Effector CD4-positive, alpha-beta T cell (primary cell): Measurements from ENCODE around the gene SEMA5B.

Experiments
- DNase-seq: peaks from one replicate; pipeline ENCODE4 v3.0.0-alpha.2; 2020

The SEMA5B gene

GRCh38 chr3:123025642-123026521, 1.7 kb downstream of the SEMA5B start:
- no peak for DNase-seq

DNA sequence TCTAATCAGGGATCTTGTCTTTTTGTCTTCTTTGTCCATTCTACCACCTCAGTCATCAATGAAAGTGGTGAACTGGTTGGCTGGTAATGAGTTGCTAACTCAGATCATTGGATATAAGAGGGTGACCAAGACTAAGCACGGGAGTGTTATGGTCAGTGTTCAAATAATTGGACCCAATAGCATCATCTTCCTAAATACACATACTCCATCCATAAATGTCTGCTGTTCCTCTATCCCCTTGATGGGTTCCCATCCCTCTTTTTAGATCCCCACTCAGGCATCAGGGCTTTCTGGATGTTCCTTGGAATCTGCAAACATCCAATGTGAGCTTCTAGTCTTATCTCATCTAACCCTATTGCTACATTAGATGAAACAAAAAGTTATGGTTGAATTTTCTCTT, 3.5 kb downstream of the SEMA5B start:
- no peak for DNase-seq

- no peak for DNase-seq
Measured at GRCh38 chr3:123021996-123022510, 5.5 kb downstream of the SEMA5B start.

- no peak for DNase-seq
Measured at GRCh38 chr3:123021388-123021787, 6.2 kb downstream of the SEMA5B start.

GRCh38 chr3:123020709-123021108, 6.9 kb downstream of the SEMA5B start:
- DNase-seq: no peak

DNA sequence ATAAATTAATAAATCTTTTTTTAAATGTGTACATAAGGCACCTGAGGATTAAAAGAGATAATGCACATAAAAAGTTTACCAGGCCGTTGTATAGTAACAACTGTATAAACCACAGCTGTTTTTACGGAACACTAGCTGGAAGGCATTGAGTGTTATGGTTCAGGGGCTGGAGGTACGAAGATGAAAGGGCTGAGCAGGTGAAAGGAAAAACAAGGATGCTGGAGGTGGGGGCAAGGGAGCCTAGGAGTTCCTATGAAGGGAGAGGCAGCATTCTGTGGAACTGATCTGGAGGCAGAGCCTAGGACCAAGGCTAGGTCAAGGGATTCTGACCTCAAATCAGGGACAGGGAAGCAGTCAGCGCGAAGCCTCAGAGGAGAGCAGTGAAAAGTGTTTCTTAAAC, 8.0 kb downstream of the SEMA5B start:
- DNase-seq: no peak

GRCh38 chr3:123019161-123019560, 8.4 kb downstream of the SEMA5B start:
- no peak for DNase-seq

GRCh38 chr3:123018683-123019082, 8.9 kb downstream of the SEMA5B start:
- no peak for DNase-seq

GRCh38 chr3:123015596-123015995, 12.0 kb downstream of the SEMA5B start:
- no peak for DNase-seq

DNA sequence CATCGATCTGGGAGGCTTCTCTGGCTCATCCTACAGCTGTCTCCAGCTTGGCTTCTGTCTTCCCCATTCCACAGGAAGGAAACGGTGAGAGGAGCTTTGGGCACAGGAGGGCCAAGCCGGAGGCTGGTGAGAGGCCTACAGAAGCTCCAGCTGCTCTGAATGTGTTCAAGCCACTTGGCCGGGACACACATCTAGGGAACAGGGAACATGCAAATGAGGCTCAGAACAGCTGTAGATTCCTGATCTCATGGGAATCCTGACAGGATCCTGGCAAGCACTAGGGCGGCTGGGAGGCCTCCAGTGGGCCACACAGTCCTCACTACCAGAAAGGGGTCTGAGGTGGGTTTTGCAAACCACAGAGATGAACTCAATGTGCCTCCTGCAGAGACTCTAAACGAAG, 13.7 kb downstream of the SEMA5B start:
- DNase-seq: no peak

- DNase-seq: no peak
Measured at GRCh38 chr3:123012652-123013051, 14.9 kb downstream of the SEMA5B start.

DNA sequence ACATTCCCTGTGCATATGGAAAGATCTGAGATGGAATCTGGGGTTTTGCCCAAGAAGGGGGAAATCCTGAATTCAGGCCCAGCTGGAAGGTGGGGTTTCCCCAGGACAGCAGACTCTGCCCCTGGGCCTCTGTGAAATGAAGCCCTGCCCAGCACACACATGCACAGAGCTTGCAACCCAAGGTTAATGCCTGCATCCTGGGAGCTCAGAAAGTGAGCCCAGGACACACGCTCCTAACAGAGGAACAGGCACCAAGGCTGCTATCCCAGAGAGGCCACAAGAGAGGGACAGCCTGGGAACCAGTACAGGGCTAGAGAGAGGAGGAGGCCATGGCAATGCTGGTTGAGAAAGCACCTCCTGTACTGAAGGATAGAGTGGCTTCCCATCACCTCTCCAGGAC, 16.1 kb downstream of the SEMA5B start:
- no peak for DNase-seq

GRCh38 chr3:123008840-123009239, 18.7 kb downstream of the SEMA5B start:
- DNase-seq: no peak

GRCh38 chr3:123006609-123007008, 21.0 kb downstream of the SEMA5B start:
- DNase-seq: no peak

DNA sequence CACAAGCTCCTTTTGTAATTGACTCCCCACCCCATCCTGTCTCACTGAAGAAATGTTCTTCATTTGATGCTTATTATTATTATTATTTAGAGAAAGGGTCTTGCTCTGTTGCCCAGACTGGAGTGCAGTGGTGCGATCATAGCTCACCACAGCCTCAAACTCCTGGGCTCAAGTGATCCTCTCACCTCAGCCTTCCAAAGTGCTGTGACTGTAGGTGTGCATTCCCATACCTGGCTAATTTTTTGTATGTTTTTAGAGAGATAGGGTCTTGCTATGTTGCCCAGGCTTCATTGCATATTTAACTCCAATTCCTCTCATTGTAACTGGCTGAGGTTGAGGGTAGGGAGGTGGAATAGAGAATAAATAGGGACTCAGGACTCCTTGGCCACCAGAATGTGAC, 22.3 kb downstream of the SEMA5B start:
- no peak for DNase-seq

- no peak for DNase-seq
Measured at GRCh38 chr3:123004201-123004918, 23.2 kb downstream of the SEMA5B start.

- no peak for DNase-seq
Measured at GRCh38 chr3:123002749-123003497, 24.6 kb downstream of the SEMA5B start.

DNA sequence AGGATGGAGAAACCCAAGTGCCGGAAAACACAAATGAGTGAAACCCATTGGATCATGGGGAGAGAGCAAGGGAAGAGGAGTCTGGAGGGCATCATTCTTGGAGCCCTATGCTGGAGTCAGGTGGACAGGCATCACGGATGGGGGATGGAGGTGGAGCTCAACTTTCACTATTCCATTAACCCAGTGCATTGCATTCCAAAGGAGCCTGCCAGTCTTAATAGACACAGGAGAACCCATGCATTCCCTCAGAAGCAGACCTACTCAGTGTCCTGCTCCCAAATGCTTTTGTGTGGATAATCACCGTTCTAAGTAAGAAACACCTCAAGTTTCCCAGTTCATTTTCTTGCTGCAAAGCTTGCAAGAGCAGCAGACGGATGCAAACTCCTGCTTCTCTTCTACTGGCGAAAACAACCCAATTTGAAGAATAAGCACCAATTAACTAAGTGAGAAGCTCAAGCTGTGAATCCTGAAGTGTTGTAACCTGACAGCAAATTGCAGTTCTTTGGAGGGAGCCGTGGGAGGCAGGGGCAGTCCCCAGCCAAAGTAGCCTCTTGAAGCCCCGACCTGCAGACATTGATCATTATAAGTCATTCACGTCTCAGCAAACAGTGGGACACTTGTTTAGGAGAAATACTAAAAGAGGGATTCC, 25.3 kb downstream of the SEMA5B start:
- no peak for DNase-seq

DNA sequence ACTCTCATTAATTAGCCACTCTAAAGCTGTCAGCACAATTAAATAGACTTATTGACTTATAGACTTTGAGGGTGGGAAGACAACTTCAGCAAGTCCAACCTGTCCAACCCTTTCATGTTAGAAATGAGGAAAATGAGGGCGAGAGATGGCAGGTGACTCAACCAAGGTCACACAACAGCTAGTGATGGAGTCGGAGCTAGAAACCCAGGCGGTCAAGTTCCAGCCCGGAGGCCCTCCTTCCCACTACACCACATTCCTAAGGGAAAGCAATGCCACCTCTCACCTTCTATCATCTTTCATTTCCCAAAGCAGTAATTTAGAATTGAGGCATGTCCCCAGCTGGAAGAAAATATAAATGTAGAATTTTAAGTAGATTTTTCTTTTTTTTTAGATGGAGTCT, 28.7 kb downstream of the SEMA5B start:
- DNase-seq: no peak

GRCh38 chr3:122998206-122998605, 29.4 kb downstream of the SEMA5B start:
- no peak for DNase-seq

- DNase-seq: no peak
Measured at GRCh38 chr3:122996038-122996580, 31.5 kb downstream of the SEMA5B start.

DNA sequence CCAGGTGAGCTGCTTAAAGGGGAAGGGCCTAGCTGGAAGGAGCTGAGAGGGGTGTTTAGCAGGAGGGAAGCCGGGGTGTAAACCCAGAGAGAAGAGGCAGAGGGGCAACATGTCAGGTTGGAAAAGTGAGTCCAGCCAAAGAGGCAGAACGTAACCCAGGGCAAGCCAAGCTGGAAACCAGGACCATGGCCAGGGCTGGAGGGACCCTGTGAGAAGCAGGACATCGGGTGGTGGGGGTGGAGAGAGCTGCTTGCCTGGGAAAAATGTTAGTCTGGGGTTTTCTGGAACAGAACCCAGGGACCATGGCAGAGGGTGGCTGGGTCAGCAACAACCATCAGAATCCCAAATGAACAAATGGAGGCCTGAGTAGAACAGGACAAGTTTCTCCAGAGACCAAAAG, 32.6 kb downstream of the SEMA5B start:
- no peak for DNase-seq
